ENCODE data around the gene NPAS4. TPM values are rescaled to one million over a fixed set of nuclear protein-coding genes. Genes with fewer than 3 reads are reported as not detected.
A peak's percentile ranks its signal among the peaks of the same experiment; 100 is the strongest.

Gene NPAS4
- total RNA-seq, 1 donor from 2014 or later: not detected

- Histone ChIP-seq H3K27me3 (no peaks in the 10 kb centered on the region), H3K27ac (peak overlapping the region; percentile 51), H3K4me3 (no peak overlapping the region), H3K4me1 (peaks cover 10% of the 10 kb centered on the region), H3K36me3 (no peaks in the 10 kb centered on the region), H3K9me3 (no peaks in the 10 kb centered on the region)
- intact Hi-C loops (cut with DNase I): no loop called here
- no peak for DNase-seq (ENCODE audit: extremely low spot score in 2 of 2)
- peak; percentile 60 to 77 for TF ChIP-seq POLR2AphosphoS5 (IDR thresholded peaks at IDR 0.05; ENCODE audit: insufficient read depth in 1 of 2, low read depth in 1 of 2)
- no peak for TF ChIP-seq CTCF (IDR thresholded peaks at IDR 0.05)
- TF ChIP-seq POLR2A (IDR thresholded peaks at IDR 0.05): no peak
Measured at GRCh38 chr11:66418168-66418985, 2.5 kb upstream of the NPAS4 start.

GRCh38 chr11:66418986-66419308, 1.9 kb upstream of the NPAS4 start:
- no peak for DNase-seq (ENCODE audit: extremely low spot score in 2 of 2)
- Histone ChIP-seq H3K4me1 (peaks cover 10% of the 10 kb centered on the region), H3K36me3 (no peaks in the 10 kb centered on the region), H3K27me3 (no peaks in the 10 kb centered on the region), H3K27ac (no peak overlapping the region), H3K9me3 (no peaks in the 10 kb centered on the region), H3K4me3 (no peak overlapping the region)
- TF ChIP-seq CTCF (IDR thresholded peaks at IDR 0.05): no peak
- TF ChIP-seq POLR2AphosphoS5 (IDR thresholded peaks at IDR 0.05; ENCODE audit: insufficient read depth in 1 of 2, low read depth in 1 of 2): no peak
- TF ChIP-seq POLR2A (IDR thresholded peaks at IDR 0.05): no peak
- intact Hi-C loops (cut with DNase I): no loop called here

- no peaks in the 10 kb centered on the region for H3K9me3 ChIP-seq
- no peak for DNase-seq (ENCODE audit: extremely low spot score in 2 of 2)
- H3K27me3 ChIP-seq: no peaks in the 10 kb centered on the region
- no peaks in the 10 kb centered on the region for H3K36me3 ChIP-seq
- no peak overlapping the region for H3K27ac ChIP-seq
- intact Hi-C loops (cut with DNase I): no loop called here
- TF ChIP-seq POLR2AphosphoS5 (IDR thresholded peaks at IDR 0.05; ENCODE audit: insufficient read depth in 1 of 2, low read depth in 1 of 2) (no peak), POLR2A (IDR thresholded peaks at IDR 0.05) (no peak), CTCF (IDR thresholded peaks at IDR 0.05) (no peak)
- H3K4me1 ChIP-seq: peaks cover 10% of the 10 kb centered on the region
- H3K4me3 ChIP-seq: no peak overlapping the region
Measured at GRCh38 chr11:66419825-66420224, 1.0 kb upstream of the NPAS4 start.

- H3K27ac ChIP-seq: no peak overlapping the region
- H3K4me1 ChIP-seq: peaks cover 10% of the 10 kb centered on the region
- no peak overlapping the region for H3K4me3 ChIP-seq
- TF ChIP-seq POLR2AphosphoS5 (IDR thresholded peaks at IDR 0.05; ENCODE audit: insufficient read depth in 1 of 2, low read depth in 1 of 2) (peak; percentile 74 to 96), CTCF (IDR thresholded peaks at IDR 0.05) (peak; percentile 9 to 37 (median 22)), POLR2A (IDR thresholded peaks at IDR 0.05) (no peak)
- H3K27me3 ChIP-seq: no peaks in the 10 kb centered on the region
- no peaks in the 10 kb centered on the region for H3K9me3 ChIP-seq
- no peaks in the 10 kb centered on the region for H3K36me3 ChIP-seq
- intact Hi-C loops (cut with DNase I): no loop called here
- no peak for DNase-seq (ENCODE audit: extremely low spot score in 2 of 2)
Measured at GRCh38 chr11:66421492-66422205, 814 bp downstream of the NPAS4 start.

- no peaks in the 10 kb centered on the region for H3K27me3 ChIP-seq
- no peak overlapping the region for H3K27ac ChIP-seq
- H3K4me3 ChIP-seq: no peak overlapping the region
- no peak for DNase-seq (ENCODE audit: extremely low spot score in 2 of 2)
- intact Hi-C loops (cut with DNase I): no loop called here
- no peaks in the 10 kb centered on the region for H3K9me3 ChIP-seq
- peaks cover 1% of the 10 kb centered on the region for H3K4me1 ChIP-seq
- no peaks in the 10 kb centered on the region for H3K36me3 ChIP-seq
- TF ChIP-seq CTCF (IDR thresholded peaks at IDR 0.05): no peak
- TF ChIP-seq POLR2AphosphoS5 (IDR thresholded peaks at IDR 0.05; ENCODE audit: insufficient read depth in 1 of 2, low read depth in 1 of 2): no peak
- no peak for TF ChIP-seq POLR2A (IDR thresholded peaks at IDR 0.05)
Measured at GRCh38 chr11:66426314-66426713, 5.5 kb downstream of the NPAS4 start.

Data from vagina (tissue), 2 donors.